Panc1 (cell line): ENCODE measurements around the gene VASP. TPM values are rescaled to one million over a fixed set of nuclear protein-coding genes. Genes with fewer than 3 reads are reported as not detected.

ENCODE experiments used
- ATAC-seq: fragments of 200-7000 bp; cut with Tn5 transposase; 2 replicates; pipeline ENCODE4 v1.9.1; 2020; ENCODE audit warnings: mild to moderate bottlenecking, moderate library complexity
- BruUV-seq: library from RNA; stranded (reverse); fragments of 400-500 nt; replicated peaks from 2 replicates; lab custom pipeline; 2021; lab: Mats Ljungman, UMichigan
- CTCF ChIA-PET: fragments of 300-600 bp; sonication (Branson Sonifier 250); formaldehyde crosslinking; loops from one replicate; lab custom pipeline; 2022; ENCODE audit warnings: antibody characterized with exemption; lab: Charles Lee
- POLR2A ChIA-PET: fragments of 300-600 bp; sonication (Branson Sonifier 250); formaldehyde crosslinking; loops from one replicate; lab custom pipeline; 2022; ENCODE audit warnings: antibody characterized with exemption; lab: Charles Lee
- DNase-seq: peaks from one replicate; pipeline ENCODE4 v3.0.0-alpha.2; 2010; ENCODE audit warnings: low read depth, low spot score
- H3K27ac ChIP-seq: 2 replicates; pipeline ENCODE4 v1.5.1; 2011; ENCODE audit warnings: mild to moderate bottlenecking, low read length, inconsistent platforms
- H3K27me3 ChIP-seq: fragments of 200-500 bp; sonication (Bioruptor generic); 2 replicates; pipeline ENCODE4 v1.6.0; 2014; ENCODE audit warnings: low read length, inconsistent platforms; ENCODE audit not compliant: control insufficient read depth, insufficient read depth
- H3K36me3 ChIP-seq: fragments of 200-500 bp; sonication (Bioruptor generic); 2 replicates; pipeline ENCODE4 v1.5.1; 2014; ENCODE audit warnings: inconsistent platforms, mild to moderate bottlenecking, low read length, moderate library complexity; ENCODE audit not compliant: control insufficient read depth, insufficient read depth
- H3K4me1 ChIP-seq: 2 replicates; pipeline ENCODE4 v1.5.1; 2011; ENCODE audit warnings: inconsistent platforms, mild to moderate bottlenecking, low read length, moderate library complexity; ENCODE audit not compliant: control insufficient read depth, insufficient read depth
- H3K4me3 ChIP-seq, 2 experiments: 2 replicates each; pipeline ENCODE4 v1.5.1; 2011 to 2012; ENCODE audit warnings: low read depth in 2 of 2, low read length in 2 of 2, mild to moderate bottlenecking in 2 of 2, inconsistent platforms in 1 of 2, moderate library complexity in 1 of 2
- H3K9me3 ChIP-seq: fragments of 200-500 bp; sonication (Bioruptor generic); 2 replicates; pipeline ENCODE4 v1.5.1; 2014; ENCODE audit warnings: low read depth, mild to moderate bottlenecking, inconsistent platforms, low read length, moderate library complexity; ENCODE audit not compliant: control insufficient read depth, insufficient read depth
- POLR2AphosphoS5 ChIP-seq: IDR thresholded peaks from 2 replicates; pipeline ENCODE4 v1.6.1; 2012; ENCODE audit warnings: mild to moderate bottlenecking, low read depth, low read length, moderate library complexity
- SIN3A ChIP-seq: IDR thresholded peaks from 2 replicates; pipeline ENCODE4 v1.6.1; 2012; ENCODE audit warnings: low read depth, mild to moderate bottlenecking, low read length, moderate library complexity, borderline replicate concordance; ENCODE audit not compliant: insufficient read depth
- TCF7L2 ChIP-seq: IDR thresholded peaks from 2 replicates; pipeline ENCODE4 v1.6.1; 2011; ENCODE audit warnings: mild to moderate bottlenecking, low read depth, low read length, inconsistent platforms
- in situ Hi-C: cut with HindIII; loops from 2 replicates; pipeline ENCODE4 v1.10.0; 2016; ENCODE audit warnings: low sequenced_read_pairs, low pct_unique_long_range_greater_than_20kb
- intact Hi-C: fragments of 100-400 bp; cut with micrococcal nuclease; formaldehyde crosslinking; loops from one replicate; pipeline ENCODE4 v1.10.0; 2022; ENCODE audit not compliant: unreplicated experiment
- total RNA-seq: library from RNA; stranded (reverse); gene quantifications from one replicate; pipeline ENCODE4 v1.2.1, GENCODE V29; 2021; ENCODE audit not compliant: unreplicated experiment
- TF ChIP-seq, protein P1 (sequence below), 2 experiments: IDR thresholded peaks; 2 replicates each; pipeline ENCODE4 v1.6.1; 2011 to 2012; ENCODE audit warnings: low read depth in 2 of 2, control low read depth in 1 of 2, low read length in 1 of 2, mild to moderate bottlenecking in 1 of 2, moderate library complexity in 1 of 2; ENCODE audit not compliant: insufficient read depth in 1 of 2
- TF ChIP-seq, protein P2 (sequence below): fragments of 450-650 bp; IDR thresholded peaks from 2 replicates; pipeline ENCODE4 v1.5.1; 2017; ENCODE audit warnings: mild to moderate bottlenecking

The VASP gene
- total RNA-seq, 1 experiment from 2014 or later, result 101 TPM

DNA sequence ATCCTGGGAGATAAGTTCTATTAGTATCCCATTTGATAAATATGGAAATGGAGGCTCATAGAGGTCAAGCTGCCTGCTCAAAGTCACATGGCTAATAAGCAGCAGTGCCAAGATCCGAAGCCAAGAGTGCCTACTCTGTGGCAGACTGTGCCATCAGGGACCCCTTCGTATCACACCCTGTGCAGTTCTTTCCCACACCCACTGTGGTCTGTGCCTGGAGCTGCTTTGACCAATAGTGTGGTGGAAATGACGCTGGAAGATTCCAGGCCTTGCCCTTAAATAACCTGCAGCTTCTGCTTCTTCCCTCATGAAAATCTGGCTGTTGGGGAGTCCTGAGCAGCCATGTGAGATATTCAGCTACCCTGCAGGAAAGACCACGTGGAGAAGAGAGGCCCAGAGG, 67.2 kb downstream of the VASP start:
- peaks cover 12% of the 10 kb centered on the region for H3K4me1 ChIP-seq
- no peaks in the 10 kb centered on the region for H3K36me3 ChIP-seq
- H3K9me3 ChIP-seq, result no peaks in the 10 kb centered on the region
- TF ChIP-seq POLR2AphosphoS5 (no peak), SIN3A (no peak), TCF7L2 (no peak)
- TF ChIP-seq, protein P1, sequence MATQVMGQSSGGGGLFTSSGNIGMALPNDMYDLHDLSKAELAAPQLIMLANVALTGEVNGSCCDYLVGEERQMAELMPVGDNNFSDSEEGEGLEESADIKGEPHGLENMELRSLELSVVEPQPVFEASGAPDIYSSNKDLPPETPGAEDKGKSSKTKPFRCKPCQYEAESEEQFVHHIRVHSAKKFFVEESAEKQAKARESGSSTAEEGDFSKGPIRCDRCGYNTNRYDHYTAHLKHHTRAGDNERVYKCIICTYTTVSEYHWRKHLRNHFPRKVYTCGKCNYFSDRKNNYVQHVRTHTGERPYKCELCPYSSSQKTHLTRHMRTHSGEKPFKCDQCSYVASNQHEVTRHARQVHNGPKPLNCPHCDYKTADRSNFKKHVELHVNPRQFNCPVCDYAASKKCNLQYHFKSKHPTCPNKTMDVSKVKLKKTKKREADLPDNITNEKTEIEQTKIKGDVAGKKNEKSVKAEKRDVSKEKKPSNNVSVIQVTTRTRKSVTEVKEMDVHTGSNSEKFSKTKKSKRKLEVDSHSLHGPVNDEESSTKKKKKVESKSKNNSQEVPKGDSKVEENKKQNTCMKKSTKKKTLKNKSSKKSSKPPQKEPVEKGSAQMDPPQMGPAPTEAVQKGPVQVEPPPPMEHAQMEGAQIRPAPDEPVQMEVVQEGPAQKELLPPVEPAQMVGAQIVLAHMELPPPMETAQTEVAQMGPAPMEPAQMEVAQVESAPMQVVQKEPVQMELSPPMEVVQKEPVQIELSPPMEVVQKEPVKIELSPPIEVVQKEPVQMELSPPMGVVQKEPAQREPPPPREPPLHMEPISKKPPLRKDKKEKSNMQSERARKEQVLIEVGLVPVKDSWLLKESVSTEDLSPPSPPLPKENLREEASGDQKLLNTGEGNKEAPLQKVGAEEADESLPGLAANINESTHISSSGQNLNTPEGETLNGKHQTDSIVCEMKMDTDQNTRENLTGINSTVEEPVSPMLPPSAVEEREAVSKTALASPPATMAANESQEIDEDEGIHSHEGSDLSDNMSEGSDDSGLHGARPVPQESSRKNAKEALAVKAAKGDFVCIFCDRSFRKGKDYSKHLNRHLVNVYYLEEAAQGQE (IDR thresholded peaks at IDR 0.05; ENCODE audit: insufficient read depth in 1 of 2, low read depth in 2 of 2, low read length in 1 of 2), result no peak
- TF ChIP-seq, protein P2, sequence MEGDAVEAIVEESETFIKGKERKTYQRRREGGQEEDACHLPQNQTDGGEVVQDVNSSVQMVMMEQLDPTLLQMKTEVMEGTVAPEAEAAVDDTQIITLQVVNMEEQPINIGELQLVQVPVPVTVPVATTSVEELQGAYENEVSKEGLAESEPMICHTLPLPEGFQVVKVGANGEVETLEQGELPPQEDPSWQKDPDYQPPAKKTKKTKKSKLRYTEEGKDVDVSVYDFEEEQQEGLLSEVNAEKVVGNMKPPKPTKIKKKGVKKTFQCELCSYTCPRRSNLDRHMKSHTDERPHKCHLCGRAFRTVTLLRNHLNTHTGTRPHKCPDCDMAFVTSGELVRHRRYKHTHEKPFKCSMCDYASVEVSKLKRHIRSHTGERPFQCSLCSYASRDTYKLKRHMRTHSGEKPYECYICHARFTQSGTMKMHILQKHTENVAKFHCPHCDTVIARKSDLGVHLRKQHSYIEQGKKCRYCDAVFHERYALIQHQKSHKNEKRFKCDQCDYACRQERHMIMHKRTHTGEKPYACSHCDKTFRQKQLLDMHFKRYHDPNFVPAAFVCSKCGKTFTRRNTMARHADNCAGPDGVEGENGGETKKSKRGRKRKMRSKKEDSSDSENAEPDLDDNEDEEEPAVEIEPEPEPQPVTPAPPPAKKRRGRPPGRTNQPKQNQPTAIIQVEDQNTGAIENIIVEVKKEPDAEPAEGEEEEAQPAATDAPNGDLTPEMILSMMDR, result no peak
- ChIA-PET POLR2A (no interaction called here), CTCF (no interaction called here)
- intact Hi-C loops (no loop called here), in situ Hi-C loops (no loop called here)
- DNase-seq, result no peak
- H3K27ac ChIP-seq, result no peak overlapping the region
- ATAC-seq, result no peak
- no peak overlapping the region for H3K4me3 ChIP-seq
- no peaks in the 10 kb centered on the region for H3K27me3 ChIP-seq
- no TSS peak for BruUV-seq

DNA sequence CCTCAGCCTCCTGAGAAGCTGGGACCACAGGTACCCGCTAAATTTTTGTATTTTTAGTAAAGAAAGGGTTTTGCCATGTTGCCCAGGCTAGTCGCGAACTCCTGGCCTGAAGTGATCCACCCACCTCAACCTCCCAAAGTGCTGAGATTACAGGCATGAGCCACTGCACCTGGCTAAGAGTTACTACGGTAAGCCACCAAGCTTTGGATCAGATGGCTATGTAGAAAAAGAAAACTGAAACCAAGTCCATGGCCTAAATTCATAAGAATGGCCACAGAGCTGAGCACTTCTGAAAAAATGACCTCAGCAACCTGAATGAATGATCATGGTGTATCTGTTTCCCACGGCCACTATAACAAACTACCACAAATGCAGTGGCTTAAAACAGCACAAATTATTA, 67.9 kb downstream of the VASP start:
- BruUV-seq, result no TSS peak
- Histone ChIP-seq H3K4me1 (peaks cover 12% of the 10 kb centered on the region), H3K9me3 (no peaks in the 10 kb centered on the region), H3K27ac (no peak overlapping the region), H3K4me3 (no peak overlapping the region), H3K27me3 (no peaks in the 10 kb centered on the region), H3K36me3 (no peaks in the 10 kb centered on the region)
- intact Hi-C loops, result no loop called here
- DNase-seq, result no peak
- in situ Hi-C loops, result no loop called here
- TF ChIP-seq SIN3A, result no peak
- TF ChIP-seq TCF7L2, result no peak
- TF ChIP-seq, protein P1 (IDR thresholded peaks at IDR 0.05; ENCODE audit: insufficient read depth in 1 of 2, low read depth in 2 of 2, low read length in 1 of 2), result no peak
- TF ChIP-seq, protein P2, result no peak
- no peak for TF ChIP-seq POLR2AphosphoS5
- ChIA-PET CTCF (interaction anchor here (0.6 kb wide), 1 partner anchor 118 kb away, joined by 8 read pairs; no protein-coding TSS in a partner anchor), POLR2A (no interaction called here)
- ATAC-seq, result no peak

Other genes with a start within 250 kb of the VASP start
- gene CKM, start 184.6 kb upstream of the VASP start, total RNA-seq, result not detected
- gene KLC3, start 166.7 kb upstream of the VASP start, total RNA-seq, result 0.49 TPM
- 32.5 TPM for gene ERCC2, start 136.9 kb upstream of the VASP start, total RNA-seq
- 39.1 TPM for gene PPP1R13L, start 102.4 kb upstream of the VASP start, total RNA-seq
- 27.8 TPM for gene POLR1G, start 100.8 kb upstream of the VASP start, total RNA-seq
- 80.3 TPM for gene ERCC1, start 83.6 kb upstream of the VASP start, total RNA-seq
- gene FOSB, start 39.5 kb upstream of the VASP start, total RNA-seq, result 13.4 TPM
- gene RTN2, start 10.4 kb upstream of the VASP start, total RNA-seq, result 15.6 TPM
- gene PPM1N, start 9.0 kb upstream of the VASP start, total RNA-seq, result 3.3 TPM
- 20.3 TPM for gene OPA3, start 77.3 kb downstream of the VASP start, total RNA-seq
- 0.23 TPM for gene GPR4, start 94.7 kb downstream of the VASP start, total RNA-seq
- gene EML2, start 131.9 kb downstream of the VASP start, total RNA-seq, result 32.7 TPM
- gene GIPR, start 160.7 kb downstream of the VASP start, total RNA-seq, result 2.0 TPM
- gene SNRPD2, start 184.5 kb downstream of the VASP start, total RNA-seq, result 496 TPM
- gene QPCTL, start 185.2 kb downstream of the VASP start, total RNA-seq, result 19.4 TPM
- gene FBXO46, start 223.4 kb downstream of the VASP start, total RNA-seq, result 25.1 TPM
- gene MEIOSIN, start 226.0 kb downstream of the VASP start, total RNA-seq, result not detected